Colon (tissue), 2 donors: ENCODE measurements around the gene HLCS.

Source experiments
- FAIRE-seq: peaks from 2 replicates; lab custom pipeline; 2012; peaks lifted over from hg19 to GRCh38; lab: Jason Lieb, UNC
- donor health status: control.
- donor health status: control.

HLCS gene

DNA sequence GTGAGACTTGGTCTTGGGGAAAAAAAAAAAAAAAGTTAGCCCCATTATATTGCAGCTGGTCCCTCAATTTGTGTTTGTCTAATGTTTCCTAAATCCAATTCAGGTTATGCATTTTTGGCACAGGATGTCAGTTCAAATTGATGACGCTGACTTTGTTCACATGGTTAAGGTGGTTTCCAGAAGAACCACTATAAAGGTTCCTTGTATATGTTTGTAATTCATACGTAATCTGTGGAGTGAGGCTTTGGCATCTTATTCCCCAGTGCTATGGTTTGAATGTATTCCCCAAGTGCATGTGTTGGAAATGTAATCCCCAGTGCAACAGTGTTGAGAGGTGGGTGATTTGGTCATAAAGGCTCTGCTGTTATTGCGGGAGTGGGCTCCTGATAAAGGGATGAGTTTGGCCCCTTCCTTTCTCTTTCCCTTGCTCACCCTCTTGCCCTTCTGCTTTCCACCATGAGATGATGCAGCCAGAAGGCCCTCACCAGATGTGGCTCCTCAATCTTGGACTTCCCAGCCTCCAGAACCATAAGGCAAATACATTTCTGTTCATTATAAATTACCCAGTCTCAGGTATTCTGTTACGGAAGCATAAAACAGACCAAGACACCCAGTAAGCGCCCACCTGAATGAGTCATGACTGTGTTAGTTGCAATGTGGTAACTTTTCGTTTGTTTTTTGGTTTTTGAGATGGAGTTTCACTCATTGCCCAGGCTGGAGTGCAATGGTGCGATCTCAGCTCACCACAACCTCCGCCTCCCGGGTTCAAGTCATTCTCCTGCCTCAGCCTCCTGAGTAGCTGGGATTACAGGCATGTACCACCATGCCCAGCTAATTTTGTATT is 19.5 kb upstream of the HLCS start:
- FAIRE-seq: no peak

DNA sequence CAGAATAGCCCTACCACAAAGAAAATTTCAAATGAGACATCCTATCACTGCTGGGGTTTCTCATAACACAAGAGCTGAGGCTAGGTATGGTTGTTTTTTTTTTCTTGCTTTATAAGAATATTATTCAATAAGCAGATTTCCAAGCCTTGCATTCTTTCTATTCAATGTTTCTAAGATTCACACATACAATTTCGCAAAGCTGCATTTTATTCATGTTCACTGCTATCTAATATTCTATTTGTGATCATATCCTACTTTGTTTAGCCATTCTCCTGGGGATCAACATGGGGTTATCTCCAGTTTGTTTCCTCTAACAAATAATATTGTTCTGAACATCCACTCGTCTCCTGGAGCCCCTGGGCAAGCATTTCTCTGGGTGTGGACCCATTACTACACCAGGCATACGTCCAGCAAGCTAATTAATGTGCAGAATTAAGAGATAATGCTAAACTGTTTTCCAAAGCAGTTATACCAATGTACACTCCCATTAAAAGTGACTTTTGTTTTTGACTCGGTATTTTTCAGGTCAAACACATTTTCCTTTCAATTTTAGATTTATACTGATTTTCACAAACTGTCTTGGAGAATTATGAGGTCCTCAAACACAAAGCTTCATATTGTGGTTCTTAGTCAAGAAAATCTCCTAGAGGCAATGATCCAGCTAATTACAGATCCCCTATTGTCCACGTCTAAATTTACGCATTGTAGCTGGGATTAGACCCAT is 15.7 kb upstream of the HLCS start:
- FAIRE-seq: no peak

DNA sequence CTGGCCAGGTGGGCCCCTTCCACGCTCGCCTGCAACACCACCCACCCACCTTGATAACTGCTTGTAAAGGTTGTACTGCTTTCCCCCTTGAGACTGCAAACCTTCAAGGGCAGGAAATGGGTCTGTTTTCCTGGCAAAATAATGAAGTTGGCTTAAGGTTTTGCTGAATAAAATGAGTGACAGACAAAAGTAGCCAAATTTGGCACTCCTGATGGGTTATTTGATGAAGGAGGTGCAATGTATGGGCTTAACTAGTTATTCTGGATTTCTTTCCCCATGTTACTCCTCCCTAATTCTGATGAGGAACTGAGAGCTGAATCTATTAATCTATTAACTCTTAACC is 14.6 kb upstream of the HLCS start:
- FAIRE-seq: no peak

DNA sequence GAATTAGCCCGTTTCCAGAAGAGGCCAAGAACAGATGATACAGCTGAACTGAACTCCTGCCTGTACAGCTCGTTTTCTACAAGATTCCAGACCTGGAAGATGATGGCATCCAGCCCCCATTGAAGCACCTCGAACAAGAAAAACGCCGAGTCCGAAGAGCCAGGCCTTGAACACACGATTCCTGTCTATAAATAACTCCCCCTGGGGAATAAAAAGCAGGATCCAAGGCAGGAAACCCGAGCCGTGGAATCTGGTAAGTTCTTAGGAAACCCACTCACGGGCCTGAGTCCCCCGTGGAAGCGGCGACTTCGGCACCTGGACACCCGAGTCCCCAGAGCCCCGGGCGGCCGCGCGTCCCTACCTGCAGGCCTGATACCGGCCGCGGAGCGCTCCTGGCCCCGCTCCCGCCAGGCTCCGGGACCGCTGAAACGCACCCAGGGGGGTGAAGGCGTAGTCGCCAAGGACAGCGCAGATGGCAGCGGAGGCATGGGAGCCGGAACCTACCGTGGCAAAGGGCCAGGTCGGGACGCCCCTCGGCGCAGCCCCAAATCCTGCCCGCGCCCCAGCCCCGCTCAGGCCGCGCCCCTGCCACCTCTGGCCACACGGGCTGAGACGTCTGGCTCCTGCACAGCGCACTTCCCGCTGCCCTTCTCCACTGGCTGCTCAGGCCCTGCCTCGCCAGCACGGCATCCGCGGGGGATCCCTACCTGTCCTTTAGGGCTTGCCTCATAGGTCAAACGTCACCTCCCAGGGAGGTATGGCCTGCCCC is 14.0 kb upstream of the HLCS start:
- no peak for FAIRE-seq

DNA sequence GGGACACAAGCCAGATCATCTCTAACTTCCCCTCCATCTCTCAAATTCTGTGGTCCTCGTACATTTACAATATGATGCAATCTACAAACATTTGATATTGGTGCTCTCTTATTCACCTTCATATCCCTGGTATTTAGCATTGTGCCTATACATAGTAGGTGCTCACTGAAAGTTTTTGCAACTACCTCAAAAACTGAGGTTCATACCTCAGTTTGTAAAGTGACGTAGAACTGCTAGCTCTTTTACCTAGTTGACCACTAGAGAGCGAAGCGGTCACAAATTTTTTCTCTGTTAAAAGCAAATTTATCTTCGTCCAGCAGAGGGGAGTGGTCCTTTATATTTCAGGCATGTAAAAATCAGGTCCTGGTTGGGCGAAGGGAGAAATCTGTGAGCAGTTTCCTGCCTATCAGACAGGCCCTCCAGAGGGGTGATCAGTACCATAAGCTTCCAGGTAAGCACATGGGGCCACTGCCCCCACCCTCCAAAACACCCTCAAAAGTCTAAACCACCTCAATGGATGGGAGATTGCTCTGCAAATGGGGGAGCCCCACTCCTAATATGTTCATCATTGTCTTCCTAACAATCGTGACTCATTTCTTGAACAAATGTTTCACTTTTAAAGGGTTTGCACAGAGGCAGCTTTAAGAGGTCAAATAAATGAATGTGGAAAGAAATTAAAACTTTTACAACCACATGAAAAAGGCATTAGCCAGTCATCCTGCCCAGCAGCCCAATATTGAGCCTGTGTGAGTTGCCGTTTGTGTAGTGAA is 10.6 kb upstream of the HLCS start:
- no peak for FAIRE-seq

DNA sequence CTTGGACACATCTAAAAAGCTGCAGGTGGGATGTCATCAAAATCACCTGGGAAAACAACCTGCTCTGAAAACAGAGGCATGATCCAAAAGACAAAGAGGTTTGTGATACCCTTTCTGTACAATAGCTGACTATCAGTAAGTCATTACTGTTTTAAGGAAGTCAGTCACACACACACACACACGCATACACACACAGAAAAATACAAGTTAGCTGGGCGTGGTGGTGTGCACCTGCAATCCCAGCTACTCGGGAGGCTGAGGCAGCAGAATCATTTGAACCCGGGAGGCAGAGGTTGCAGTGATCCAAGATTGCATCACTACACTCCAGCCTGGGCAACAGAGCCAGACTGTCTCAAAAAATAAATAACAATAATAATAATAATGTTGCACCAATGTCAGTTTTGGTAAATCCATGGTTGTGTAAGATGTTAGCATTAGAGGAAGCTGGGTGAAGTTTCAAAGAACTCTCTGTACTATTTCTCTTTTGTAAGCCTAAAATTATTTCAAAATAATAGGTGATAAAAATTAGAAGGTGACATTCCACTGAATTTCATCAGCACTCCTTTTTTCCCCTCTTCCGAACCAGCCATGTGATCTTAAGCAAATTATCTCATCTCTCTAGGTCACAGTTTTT is 9.9 kb upstream of the HLCS start:
- no peak for FAIRE-seq

DNA sequence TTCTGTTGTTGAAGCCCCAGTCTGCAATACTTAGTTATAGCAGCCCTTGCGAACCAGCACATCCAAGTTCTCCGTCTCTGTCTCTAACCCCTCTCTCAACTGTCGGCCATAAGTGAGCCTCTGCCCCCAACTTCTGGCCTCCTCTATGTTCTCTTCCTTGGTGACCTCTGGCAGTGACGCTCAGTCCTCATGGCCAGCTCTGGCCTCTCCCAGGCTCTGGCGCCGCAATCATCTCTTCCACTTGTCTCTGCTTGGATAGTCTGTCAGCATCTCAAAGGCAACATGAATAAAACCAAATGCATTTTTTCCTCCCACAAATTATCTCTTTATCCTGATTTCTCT is 8.4 kb upstream of the HLCS start:
- no peak for FAIRE-seq

DNA sequence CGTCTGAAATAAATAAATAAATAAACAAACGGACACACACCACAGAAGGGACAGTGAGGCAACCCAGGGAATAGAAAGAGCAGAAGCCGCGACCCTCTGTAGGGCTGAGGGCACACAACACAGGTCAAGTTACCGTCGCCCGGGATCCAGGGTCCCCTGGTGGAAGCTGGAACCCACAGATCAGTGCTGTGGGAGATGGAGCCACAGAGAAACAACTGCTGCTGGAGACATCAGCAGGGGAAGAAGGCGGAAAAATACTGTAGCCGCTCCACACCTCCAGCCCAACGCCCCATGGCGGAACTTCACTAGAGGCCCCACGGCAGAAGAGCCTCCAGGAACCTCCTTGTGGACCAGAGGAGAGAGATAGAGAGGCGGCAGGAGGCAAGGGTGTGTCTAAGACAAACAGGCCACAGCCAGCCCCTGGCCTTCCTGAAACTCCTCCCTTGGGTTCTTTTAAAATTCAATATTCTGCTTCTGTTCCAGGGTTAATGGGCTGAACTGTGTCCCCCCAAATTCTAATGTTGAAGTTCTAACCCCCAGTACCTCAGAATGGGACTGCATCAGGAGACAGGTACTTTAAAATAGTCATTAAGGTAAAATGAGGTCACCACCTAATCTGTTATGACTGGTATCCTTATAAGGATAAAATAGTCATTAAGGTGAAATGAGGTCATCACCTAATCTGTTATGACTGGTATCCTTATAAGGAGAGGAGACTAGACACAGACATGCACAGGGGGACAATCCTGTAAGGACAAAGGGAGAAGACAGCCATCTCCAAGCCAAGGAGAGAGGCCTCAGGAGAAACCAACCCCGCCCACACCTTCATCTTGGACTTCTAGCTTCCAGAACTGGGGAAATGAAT is 7.7 kb upstream of the HLCS start:
- FAIRE-seq: no peak

DNA sequence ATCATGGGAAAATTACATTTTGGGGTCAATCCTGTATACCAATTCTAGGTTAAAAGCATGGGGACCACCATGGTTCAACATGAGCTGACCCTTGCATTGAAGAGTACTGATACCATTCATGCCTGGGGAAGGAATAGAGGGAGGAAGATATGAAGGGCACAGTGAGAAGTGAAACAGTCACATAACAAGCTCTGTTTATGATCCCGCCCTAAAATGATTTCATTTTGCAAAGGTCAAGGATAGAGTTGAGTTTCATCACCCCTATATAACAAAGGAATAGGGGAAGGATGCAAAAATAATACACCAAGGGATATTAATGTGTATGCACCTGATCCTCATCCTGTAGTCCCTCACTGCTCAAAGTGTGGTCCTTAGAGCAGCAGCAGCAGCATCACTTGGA is 2.5 kb upstream of the HLCS start:
- no peak for FAIRE-seq

DNA sequence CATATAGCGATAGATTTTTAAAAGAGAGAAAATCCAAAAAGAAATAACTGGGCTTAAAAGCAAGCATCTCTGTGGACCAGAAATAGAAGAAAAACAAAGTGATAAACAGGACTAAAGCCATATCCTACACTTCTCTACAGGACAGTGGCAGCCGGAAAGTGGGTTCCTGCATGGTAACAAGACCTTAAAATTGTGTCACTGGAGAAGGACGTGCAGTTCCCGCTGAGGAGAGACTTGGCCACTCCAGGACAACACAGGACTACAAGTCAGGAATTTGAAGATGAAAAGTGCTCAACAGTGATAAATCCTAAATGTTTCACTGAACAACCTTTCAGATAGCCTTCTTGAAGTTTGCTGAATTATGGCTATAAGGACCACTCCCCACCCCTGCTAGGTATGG is 1.9 kb upstream of the HLCS start:
- no peak for FAIRE-seq

DNA sequence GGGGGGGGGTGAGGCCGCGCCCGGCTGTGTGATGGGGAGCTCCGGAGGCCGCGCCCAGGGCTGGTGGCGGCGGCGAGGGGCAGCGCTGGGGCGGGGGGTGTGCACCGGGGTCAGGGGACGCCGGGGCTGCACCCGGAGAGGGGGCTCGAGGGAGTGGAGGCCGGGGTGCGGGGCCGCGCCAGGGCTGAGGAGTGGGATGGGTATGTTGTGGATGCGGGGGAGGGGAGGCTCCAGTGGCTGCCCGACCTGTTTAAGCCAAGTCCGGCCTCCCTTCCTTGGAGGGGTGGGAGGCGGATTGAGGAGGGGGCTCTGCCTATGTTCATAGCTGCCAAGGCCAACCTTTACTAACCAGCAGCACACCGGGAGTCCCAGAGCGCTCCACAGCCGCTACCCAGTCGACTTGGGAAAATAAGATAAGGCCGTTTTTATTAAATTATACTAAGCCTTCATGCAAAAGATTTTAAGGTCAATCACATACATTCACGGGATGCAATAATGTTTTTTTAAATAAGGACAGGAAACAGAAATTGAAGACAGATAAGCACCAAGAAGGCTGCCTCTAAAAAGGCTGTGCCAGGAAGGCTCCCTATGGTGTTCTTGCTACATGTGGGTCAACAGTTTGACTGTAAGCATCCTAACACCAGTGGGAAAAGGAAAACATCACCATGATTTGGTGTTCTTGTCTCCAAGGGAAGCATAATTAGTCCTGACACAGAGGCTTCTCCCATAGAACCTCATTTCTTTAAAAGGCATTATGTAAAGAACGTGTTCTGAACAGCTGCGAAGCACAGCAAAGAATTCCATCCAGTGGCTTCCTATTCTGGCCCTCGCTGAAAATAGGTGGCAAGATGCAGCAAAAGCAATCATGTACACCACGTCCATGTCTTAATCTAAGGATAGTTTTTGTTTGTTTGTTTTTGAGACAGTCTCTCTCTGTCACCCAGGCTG is 626 bp upstream of the HLCS start:
- no peak for FAIRE-seq

DNA sequence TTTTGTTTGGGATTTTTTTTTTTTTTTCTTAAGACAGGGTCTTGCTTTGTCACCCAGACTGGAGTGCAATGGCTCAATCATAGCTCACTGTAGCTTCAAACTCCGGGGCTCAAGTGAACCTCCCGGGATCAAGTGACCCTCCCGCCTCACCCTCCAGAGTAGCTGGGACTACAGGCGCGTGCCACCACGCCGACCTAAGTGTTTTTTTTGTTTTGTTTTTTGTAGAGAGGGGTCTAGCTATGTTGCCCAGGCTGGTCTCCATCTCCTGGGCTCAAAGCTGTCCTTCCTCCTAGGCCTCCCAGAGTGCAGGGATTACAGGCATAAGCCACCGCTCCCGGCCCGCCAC is 776 bp downstream of the HLCS start:
- FAIRE-seq: no peak

DNA sequence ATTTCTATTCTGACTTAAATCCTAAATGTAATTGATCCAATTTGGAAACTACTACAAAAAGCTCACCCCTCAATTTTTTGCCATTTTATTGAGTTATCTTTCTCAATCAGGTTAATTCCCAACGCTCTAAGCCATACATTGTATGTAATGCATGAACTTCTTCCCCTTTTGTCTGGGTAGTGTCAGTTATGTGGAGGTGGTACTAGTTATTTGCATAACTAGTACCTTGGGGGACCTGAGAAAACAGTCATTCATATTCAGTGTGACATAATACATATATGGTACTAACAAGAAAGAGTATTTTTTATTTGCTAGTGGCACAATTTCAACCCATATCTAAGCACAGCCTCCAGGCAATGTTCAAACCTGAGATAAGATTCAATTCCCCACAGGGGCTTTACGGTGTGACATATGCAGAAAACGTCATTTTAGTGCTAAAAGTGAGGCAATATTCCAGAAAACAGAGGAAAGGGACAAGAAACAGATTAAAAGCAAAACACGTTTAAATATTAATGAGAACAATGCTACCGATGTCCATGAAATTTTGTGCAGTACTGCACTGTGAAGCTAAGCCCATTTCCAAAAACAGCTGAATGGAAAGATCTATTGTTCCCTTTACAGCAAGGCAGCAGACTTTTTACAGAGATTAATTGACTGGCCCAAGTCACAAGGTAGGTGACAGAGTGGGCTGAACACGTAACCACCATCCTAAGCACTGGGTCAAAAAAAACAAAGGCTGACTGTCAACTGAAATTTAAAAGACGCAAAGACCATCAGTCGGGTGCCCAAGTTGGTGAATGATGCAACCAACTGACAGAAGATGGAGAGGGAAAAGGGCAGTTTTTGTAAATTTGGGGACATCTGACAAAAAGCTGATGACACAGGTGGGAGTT is 1.4 kb downstream of the HLCS start:
- no peak for FAIRE-seq

DNA sequence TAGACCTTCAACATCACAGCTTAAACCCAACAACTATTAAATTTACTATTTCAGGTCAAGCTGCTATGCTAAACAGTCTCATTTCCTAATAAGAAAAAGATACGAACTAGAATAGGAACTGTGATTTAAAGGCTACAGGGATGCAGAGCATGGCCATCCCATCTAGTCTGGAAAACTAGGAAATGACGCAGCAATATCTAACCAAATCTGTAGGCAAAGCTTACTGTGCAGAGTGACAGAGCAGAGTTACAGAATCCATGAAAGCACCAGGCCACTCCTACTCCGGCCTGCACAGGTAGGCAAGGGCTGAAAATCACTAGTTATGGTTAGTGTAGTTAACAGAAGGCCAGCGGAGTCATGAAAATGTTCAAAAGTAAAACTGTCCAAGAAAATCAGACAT is 2.1 kb downstream of the HLCS start:
- FAIRE-seq: no peak

DNA sequence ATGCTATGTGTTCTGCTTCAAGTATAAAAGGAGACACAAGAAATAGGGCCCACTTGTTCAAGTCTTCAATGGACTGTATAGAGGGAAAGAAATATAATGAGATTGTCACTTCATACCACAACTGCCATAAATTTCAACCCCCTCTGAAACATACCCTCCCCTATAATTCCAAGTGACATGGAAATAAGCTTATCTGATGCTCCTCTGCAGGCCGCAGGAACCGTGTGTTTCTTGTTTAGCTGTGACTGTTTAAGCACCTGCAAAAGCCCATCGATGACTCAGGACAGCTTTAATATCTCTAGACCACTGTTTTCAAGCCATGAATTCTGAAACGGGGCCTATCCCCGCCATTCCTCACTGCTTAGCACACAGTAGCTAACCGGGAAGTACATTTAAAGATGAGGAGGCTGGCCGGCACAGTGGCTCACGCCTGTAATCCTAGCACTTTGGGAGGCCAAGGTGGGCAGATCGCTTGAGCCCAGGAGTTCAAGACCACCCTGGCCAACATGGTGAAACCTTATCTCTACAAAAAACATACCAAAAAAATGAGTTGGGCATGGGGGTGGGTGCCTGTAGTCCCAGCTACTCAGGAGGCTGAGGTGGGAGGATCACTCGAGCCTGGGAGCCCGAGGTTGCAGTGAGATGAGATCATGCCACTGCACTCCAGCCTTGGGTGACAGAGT is 4.2 kb downstream of the HLCS start:
- no peak for FAIRE-seq

DNA sequence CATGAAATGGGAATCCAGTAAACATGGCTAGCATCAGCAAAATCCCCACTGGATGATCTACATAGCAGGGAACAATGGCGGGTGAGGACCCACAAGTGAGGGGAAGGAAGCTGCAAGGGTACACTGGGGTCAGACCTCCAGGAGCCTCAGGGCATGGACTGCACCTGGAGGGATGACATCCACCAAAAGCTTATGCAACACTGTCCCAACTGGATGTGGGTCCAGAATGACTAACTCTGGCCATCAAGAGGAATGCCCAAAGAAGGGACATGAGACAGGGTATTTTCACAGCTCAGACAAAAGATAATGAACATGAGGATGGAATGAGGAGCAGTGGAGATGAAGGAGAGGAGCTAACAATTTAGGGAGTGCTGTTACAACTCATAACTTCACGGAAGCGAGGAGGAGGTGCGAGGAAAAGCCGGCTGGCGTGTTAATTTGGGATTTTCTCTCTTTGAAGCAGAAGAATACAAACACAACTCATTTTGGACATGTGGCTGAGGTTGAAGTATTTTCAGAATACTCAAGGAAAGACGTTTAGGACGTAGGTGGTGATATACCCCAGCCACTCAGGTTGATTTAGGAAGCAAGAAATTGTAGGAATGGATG is 5.7 kb downstream of the HLCS start:
- no peak for FAIRE-seq

DNA sequence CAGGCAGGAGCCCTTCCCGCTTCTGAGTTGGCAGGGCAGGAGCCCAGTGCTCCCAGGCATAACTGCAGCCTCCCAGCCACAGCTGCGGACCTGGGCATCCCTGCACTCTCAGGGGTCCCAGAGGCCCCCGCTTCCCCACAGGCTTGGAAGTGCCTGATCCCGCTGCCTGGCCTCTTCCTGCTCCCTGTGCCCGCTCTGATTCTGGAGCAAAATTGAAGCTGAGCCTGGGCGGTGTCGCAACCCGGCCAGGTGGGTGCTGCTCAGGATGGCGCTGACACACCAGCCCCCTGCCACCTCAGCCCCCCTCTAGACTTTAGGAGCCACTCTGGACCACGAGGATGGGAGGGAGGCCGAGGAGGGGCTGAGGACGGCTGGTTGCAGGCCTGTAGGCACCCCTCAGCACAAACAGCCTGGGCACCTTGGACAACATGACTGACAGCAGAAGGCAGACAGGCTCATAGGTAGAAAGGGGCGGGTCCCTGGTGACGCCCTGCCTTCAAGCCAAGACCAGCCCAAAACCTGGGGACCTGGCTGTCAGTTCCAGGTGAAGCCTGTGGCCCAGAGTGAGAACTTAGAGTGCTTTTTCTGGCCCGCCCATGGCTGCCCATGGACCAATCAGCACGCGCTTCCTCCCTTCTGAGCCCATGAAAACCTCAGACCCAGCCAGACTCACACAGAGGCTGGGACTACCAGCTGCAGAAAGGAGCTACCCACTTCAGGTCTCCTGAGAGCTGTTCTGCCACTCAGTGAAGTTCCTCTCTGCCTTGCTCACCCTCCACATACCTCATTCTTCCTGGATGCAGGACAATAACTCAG is 7.2 kb downstream of the HLCS start:
- FAIRE-seq: no peak
